NCI-H1048 (cell line): Measurements from ENCODE around the gene SHROOM2.
A peak's percentile ranks its signal among the peaks of the same experiment; 100 is the strongest.
"Not testable (repeated sequence)": the region's sequence is repeated elsewhere in the genome, so short reads cannot be mapped to it uniquely, and the experiment has no call there.

Source experiments
- DNase-seq: peaks from one replicate; lab custom pipeline; 2025; lab: John Stamatoyannopoulos, UW

The SHROOM2 gene

DNA sequence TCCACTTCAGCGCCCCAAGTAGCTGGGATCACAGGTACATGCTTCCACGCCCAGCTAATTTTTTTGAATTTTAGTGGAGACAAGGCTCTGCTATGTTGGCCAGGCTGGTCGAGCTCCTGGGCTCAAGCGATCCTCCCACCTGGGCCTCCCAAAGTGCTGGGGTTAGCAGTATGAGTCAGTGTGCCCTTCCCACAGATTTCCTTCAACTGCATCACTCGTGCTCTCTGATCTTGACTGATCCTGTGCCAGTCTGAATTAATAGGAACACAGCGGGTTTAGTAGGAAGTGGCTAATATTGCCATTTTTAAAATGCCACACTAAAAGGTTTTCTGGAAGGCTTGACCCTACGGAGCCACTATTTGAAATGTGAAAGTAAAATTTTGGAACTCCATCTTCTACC is 4.3 kb upstream of the SHROOM2 start:
- no peak for DNase-seq

DNA sequence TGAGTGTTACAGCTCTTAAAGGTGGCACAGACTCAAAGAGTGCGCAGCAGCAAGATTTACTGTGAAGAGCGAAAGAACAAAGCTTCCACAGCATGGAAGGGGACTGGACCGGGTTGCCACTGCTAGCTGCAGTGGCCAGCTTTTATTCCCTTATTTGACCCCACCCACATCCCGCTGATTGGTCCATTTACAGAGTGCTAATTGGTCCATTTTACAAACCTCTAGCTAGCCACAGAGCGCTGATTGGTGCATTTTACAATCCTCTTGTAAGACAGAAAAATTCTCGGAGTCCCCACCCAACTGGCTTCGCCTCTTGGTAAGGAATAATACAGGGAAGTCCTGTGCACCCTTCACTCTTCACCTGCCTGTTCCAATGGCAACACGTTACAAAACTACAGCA is 1.9 kb upstream of the SHROOM2 start:
- DNase-seq: no peak

DNA sequence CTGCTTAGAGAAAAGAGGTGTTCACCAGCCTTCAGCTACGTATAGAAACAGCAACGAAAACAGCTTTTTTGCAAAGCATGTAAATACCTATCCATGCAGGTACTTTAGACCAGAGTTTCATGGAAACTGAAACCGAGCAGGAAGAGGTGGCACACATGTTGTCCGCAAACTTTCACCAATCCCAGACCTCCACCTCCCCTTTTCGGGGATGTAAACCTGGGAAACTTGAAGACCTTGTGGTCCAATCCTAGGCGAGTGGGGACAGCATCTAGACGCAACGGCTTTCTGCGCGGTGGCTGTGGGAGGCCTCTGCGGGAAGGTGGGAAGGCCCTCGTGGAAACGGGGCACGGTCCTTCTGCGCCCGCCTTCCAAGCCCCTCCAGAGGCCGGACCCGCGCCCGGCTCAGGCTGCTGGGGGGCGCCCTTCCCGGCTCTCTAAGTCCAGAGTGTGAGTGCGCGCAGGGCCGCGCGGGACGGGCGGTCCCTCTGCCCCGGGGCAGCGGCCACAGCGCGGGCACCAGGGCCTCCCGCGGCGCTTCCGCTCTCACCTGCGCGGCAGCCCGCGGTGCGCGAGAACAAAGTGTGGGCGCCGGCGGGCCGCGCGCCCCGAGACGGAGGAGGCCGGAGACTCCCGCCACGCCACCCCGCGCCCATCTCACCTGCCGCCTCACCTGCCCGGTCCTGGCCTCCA is 830 bp upstream of the SHROOM2 start:
- DNase-seq: no peak

DNA sequence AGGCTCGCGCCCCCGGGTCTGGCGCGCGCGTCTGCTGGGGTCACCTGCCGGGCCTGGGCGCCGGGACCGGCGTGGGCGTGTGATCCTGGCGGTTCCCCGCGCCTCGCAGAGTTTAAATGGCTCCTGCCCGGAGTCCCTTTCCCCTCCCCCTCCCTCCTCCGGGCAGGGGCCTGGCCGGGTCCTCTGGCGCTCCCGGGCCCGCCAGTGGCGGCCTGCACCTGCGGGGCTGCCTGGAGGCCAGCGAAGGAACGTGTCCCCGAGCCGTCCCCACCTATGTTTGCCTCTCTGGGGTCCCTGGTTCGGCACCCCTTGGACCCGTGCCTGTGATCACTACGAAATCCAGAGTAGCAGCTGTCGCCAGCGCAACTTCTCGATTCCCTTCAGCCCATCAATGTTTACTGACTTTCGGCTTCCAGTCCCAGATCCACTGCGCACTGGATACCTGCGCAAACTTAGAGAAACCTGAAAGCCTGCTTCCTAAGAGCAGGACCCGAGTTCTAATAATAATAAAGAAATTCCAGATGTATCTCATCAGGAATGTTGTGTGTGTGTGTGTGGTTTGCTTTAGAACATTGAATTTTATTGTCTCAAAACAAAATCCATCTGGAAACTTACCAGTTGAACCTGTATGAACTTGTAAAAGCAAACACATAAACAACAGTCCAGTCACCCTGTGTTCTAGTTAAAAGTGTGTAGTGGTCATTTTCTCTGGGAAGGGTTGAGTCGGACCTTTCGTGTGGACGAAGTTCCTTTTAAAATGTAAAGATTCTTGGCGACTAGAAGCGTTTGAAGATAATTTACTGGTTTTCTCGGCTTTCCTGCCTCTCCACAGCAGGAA is 788 bp downstream of the SHROOM2 start:
- DNase-seq: no peak

DNA sequence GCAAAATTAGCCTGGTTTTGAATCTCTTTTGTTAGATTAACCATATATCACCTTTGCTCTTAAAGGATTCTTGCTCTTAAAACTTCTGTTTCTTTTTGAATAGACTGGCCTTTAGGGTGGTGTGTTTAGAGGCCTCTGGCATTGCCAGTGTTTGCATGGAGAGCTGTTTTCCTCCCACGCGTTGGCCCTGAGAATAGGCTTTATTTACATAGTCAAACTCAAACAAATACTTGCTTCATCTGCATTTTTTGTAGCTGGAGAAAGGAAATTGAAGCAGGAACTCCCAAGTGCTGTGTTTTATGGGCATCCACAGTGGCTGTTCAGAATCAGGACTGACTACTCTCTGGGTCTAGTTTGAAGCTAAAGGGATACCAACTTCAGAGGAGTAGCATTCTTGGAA is 2.7 kb downstream of the SHROOM2 start:
- peak; percentile 50 for DNase-seq

DNA sequence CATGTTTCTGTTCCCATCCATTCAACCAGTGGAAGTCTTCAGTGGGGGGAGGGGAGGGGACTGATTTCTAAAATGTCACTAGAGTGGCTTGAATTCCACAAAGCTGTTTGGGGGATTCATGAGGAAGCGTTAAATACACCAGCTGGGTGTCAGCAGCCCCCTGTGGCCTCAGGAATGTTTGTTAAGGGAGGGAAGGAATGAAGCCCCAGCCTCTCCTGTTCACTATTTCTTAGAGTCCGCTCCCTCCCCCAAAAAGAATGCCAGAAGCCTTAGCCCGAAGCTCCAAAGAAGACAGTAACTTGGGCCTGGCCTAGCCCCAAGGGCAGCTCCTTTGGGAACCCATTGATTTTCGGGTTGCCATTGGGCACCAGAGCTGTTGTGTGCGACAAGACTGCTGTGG is 3.3 kb downstream of the SHROOM2 start:
- DNase-seq: no peak

DNA sequence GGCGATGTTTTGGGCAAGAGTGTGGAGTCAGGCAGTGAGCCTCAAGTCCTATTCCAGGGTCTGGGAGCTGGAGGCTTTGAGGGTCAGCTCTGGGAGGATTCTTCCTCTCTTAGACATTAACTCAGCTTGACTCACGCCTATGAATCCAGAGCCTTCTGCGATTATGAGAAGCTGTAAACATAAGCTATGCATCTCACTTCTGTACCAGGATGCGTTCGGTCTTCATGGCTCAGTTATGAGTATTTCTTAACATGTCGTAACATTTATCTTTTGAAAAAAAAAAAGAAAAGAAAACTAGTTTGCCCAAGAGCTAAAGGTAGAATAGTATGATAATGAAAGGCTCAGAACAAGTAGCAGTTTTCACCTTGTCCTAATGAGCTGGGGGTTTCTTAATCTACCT is 4.6 kb downstream of the SHROOM2 start:
- no peak for DNase-seq

DNA sequence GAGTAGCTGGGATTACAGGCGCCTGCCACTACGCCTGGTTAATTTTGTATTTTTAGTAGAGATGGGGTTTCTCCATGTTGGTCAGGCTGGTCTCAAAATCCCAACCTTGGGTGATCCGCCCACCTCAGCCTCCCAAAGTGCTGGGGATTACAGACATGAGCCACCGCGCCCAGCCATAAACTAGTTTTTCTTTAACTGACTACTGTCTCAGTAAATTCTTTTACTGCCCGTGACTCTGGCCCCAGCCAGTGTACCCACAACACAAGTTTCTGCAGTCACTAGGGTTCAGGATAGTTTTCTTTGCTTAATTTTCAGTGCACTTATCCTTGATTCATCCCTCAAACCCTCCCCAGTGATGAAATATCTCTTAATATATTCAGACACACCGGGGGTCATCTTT is 8.3 kb downstream of the SHROOM2 start:
- no peak for DNase-seq

DNA sequence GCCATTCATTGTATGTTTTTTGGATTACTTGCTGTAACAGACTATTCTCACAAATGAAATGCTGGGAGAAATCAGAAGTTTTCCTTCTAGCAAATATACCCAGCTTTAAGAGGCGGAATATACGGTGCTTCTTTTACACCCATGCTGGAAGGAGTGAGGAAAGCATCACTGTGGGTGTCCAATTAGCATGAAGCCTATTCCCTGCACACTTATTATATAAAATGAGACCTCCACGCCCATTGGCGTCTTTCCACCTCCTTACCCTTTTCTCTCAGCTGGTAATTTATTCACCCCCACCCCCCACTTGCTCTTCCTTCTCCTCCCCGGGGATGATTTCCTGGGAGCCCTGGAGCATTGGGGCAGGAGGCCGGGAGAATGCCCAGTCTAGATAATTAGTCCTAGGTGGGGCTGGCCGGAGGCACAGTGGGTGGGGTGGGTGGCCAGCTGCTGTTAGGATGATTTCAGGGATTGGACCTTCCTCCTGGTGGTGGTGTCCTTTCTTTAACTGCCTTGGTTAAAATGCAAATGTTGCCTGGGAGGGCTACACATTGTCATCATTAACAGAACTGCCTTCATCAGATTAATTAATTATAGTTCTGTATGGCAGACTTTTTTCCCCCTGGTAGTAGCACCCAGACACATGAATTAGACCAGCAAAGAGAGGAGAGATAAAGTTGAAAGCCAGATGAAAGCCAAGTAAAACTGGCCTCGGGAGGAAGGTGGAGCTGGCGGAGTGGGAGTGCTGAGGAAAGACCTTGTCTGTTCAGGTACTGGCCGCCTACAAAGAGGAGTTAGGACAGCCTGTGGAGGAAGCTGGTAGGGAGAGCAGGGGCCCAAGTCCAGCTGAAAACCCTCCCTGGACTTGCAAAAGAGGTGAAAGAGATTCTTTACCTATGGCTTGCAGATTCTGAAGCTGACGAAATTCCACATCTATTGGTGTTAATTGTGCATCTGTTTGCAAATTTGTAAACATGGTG is 11.4 kb downstream of the SHROOM2 start:
- no peak for DNase-seq

DNA sequence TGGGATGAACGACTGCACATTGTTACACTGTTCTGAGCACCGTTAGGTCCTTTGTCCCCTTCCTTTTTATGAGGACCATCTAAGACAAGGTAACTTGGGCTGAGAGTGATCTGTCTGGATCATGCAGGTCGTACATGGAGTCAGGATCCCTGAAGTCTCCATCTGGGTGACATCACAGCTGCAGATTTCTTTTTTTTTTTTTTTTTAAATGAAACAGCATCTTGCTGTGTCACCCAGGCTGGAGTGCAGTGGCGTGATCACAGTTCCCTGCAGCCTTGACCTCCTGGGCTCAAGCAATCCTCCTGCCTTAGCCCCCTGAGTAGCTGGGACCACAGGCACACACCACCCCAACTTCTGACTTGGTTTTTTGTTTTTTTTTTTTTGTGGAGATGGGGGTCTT is 16.5 kb downstream of the SHROOM2 start:
- no peak for DNase-seq

DNA sequence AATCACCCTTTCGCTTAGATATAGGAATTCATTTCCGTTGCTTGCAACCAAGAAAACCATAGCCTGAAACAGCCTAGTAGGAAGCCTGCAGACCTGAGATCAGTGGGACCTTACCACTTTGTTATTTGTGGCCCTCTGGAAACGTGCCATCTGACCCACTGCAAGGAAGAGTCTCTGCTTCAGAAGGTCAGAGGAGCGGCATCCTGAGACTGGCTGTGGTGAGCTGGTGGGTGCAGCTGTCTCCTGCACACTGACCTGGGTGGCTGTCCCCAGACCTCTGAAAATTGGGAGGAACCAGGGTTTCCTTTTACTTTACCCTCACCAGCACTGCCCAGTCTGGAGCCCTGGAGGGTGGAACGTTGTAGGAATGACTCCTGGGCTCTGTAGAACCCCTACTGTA is 18.2 kb downstream of the SHROOM2 start:
- DNase-seq: no peak

DNA sequence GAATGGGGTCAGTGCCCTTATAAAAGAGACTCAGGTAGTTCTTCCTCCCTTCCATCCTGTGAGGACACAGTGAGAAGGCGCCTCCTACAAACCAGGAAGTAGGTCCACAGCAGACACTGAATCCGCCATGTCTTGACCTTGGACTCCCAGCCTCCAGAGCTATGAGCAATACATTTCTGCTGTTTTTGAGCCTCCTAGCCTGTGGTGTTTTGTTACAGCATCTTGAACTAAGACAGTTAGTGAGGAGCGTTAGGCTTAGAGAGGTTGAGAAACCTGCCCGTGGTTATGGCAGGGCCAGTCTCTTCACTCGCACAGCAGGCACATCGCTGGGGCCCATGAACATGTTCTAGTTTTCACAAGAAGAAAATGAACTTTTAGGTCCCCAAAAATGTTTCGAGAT is 19.7 kb downstream of the SHROOM2 start:
- DNase-seq: no peak

DNA sequence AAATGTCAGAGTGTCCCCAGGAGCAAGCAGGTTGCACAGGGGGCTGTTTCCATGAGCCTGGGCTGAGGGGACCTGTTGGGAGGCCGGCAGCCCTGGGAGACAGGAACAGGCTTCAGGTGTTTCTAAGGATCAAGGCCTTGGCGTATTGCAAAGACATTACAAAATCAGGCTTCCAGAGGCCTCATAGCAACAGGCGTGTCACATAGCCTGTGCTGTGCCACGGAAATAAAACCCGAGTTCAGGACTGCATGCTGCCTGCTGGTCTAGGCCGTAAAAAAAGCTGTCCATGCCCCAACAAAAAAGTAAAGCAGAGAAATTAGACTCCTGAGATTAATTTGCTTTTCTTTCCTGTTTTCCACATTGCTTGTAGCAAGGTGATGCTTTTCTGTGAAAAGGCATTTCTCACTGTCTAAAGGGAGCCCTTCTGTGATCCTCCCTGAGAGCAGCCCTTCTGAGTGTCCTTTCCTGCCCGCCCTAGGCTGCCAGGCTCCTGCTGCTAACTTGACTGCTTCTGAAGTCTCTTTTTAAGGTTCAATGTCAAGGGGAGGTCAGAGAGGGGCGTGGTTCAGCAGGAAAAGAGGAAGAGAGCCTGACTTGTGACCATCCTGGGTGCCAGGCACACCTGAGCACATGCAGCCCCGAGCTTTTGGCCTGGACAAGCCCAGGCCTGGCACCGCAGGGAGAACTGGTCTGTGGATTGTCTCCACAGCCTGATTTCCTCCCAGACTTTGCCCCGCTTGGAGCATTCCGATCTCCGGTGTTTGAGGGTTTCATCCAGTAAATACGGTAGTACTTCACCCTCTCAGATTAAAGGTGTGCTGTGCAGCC is 21.3 kb downstream of the SHROOM2 start:
- no peak for DNase-seq

DNA sequence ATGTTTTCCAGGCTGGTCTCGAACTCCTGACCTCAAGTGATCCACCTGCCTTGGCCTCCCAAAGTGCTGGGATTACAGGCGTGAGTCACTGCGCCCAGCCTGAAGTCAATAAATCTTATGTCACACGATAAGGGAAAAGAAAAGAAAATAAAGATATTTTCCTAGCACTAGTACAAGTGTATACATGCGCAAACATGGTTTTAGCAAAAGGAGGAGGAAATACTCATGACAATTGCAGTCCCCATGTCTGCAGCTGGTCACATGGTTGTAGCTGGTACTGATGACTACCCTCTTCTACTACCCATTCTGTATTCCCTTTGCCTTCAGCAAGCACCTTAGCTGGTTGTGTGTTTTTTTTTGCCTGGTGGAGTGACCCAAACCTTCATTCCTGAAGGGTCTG is 23.6 kb downstream of the SHROOM2 start:
- DNase-seq: not testable (repeated sequence)

DNA sequence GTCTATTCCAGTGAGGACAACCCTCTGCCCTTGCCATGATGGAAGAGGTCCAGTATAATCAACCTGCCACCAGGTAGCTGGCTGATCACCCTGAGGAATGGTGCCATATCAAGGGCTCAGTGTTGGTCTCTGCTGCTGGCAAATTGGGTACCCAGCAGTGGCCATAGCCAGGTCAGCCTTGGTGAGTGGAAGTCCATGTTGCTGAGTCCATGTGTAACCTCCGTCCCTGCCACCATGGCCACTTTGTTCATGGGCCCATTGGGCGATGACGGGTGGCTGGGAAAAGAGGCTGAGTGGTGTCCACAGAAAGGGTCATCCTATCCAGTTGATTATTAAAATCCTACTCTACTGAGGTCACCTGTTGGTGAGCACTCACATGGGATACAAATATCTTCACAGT is 24.9 kb downstream of the SHROOM2 start:
- not testable (repeated sequence) for DNase-seq

DNA sequence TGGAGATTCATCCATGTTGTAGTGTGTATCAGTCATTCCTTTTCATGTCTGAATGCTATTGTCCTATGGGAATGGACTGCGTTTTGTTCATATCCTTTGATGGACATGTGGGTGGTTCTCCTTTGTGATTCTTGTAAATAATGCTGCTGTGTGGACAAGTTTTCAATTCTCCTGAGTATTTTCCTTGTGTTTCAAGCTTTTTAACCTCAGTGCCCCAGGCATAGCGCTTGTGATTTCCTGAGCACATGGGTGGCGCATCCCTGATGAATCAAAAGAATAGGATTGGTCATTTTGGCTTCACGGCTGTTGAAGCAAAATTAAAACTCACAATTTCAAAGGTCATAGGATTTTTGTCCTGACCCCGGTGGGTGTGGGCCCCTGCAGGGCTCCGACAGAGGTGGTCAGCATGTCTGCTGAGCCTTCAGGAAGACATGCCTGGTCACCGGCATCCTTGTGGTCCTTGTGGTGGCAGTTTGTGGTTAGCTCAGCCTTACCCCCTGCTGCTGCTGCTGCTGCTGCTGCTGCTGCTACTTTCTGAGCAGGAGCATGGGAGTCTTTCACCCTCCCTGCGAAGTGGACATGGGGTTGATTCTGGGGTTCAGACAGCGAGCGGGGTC is 30.0 kb downstream of the SHROOM2 start:
- DNase-seq: no peak

DNA sequence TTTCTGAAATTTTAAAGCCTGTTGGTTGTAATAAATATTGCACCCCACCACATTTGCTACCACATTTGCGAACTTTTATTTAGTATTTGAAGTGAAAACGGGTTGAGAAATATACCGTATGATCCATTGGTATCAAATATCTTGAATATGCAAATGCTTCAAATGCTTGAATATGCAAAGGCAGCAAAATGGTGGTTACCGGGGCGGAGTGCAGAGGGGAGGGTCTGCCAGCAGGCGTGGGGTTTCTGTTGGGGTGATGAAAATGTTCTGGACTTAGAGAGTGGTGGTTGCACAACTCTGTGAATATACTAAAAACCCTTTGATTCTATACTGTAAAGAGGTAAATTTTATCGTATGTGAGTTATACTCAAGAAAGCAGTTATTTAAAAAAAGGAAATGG is 35.3 kb downstream of the SHROOM2 start:
- no peak for DNase-seq

DNA sequence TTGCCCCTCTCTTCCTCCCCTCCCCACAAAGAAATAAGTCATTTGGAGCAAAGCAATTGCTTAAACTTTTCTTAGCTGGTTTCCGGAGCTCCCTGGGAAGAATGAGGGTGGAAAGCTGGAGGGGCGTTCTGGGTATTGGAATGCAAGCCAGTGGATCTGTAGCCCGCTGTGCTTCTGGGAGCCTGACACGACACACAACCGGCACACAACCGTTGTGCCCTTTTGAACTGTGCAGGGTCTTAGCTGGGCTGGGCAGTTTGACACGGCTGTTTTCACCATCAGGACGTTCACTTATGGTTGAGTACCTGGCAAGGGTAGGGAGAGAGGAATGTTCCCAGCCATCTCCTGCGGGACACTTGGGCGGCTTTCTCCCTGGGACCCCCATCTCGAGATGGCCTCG is 38.3 kb downstream of the SHROOM2 start:
- DNase-seq: no peak

DNA sequence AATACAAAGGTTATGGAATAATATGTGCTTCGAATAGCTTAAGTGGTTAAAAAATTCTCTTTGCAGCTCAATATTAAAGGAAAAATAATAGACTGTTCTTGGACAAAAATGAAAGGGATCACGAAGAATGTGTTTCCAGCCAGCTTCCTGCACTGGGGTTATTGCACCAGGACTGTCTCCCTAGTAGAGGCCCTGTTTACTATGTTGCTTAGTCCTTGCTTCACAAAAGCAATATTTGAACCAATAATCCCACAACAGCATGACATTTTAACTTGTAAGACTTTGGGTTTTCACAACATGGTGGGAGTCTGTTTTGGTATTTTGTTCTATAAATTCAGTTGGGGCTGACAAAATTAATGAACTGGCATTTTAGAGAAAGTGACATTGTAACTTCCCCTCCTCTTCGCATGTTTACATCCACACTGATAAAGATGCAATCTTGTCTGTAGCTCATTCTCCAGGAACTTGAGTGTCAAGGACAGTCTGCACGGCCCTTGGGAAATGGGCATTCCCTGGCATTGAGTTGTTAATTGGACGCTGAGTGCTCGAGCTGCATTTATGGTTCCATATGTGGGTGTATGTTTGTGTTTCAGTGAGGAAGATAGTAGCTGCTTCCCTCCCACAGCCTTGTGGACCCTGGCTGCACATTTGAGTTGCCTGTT is 39.0 kb downstream of the SHROOM2 start:
- no peak for DNase-seq

DNA sequence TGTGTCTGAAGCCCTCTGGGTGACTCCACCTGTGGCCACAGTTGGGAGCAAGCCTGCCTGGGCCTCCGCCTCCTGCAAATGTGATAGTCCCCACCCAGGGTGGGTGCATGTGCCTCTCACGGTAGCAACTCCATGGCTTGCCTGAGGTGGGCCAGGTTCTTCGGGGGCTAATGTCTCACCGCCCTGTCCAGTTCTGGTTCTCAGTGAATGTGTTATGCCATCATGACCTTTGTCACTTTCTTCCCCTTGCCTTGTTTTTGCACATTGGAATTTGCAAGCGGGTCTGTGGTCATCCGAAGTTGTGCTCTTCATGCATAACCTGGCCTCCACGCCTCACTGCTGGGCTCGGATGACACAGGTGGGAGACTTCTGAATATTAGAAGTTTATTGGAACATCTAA is 39.7 kb downstream of the SHROOM2 start:
- DNase-seq: no peak
